HepG2 (cell line): ENCODE data around the gene PXDC1. TPM values are rescaled to one million over a fixed set of nuclear protein-coding genes. Genes with fewer than 3 reads are reported as not detected.
A peak's percentile ranks its signal among the peaks of the same experiment; 100 is the strongest.

Source experiments
- CBX2 ChIP-seq, 2 experiments: fragments of 200-600 bp in 1 of 2; sonication (generic); formaldehyde crosslinking in 1 of 2; IDR thresholded peaks; 2 replicates each; pipeline versions ENCODE4 v1.7.0 to v1.8.1; 2018 to 2022; ENCODE audit warnings: low read depth in 2 of 2, low read length in 1 of 2, mild to moderate bottlenecking in 1 of 2, missing genetic modification reagents in 1 of 2
- HMG20A ChIP-seq: IDR thresholded peaks from 2 replicates; pipeline ENCODE4 v1.6.1; 2016; ENCODE audit warnings: borderline replicate concordance
- TBX3 ChIP-seq: fragments of 450-650 bp; IDR thresholded peaks from 2 replicates; pipeline ENCODE4 v1.6.1; 2017; ENCODE audit warnings: antibody characterized with exemption, mild to moderate bottlenecking, inconsistent platforms, borderline replicate concordance
- ZNF160 ChIP-seq: sonication (generic); formaldehyde crosslinking; IDR thresholded peaks from 2 replicates; pipeline ENCODE4 v1.8.0; 2022; ENCODE audit warnings: mild to moderate bottlenecking, inconsistent platforms, missing genetic modification reagents
- ZNF451 ChIP-seq: sonication (generic); formaldehyde crosslinking; IDR thresholded peaks from 2 replicates; pipeline ENCODE4 v1.5.0; 2020; ENCODE audit warnings: mild to moderate bottlenecking, missing genetic modification reagents
- ZNF878 ChIP-seq: sonication (generic); formaldehyde crosslinking; IDR thresholded peaks from 2 replicates; pipeline ENCODE4 v1.8.1; 2023; ENCODE audit warnings: mild to moderate bottlenecking, missing genetic modification reagents, moderate library complexity
- polyA plus RNA-seq, 8 experiments: library from polyadenylated mRNA; depleted of rRNA in 3 of 8; stranded (reverse) in 7 of 8; unstranded in 1 of 8; fragments of >200 nt; fragmentation: Illumina TruSeq in 4 of 8; extraction: Trizol in 4 of 8; gene quantifications; 2 replicates each; pipeline versions ENCODE4 v1.2.1 to v1.2.3, GENCODE V29; 2011 to 2016; ENCODE audit warnings: low read depth in 4 of 8, missing spikeins in 1 of 8, mixed read lengths in 1 of 8; ENCODE audit not compliant: insufficient read depth in 1 of 8
- total RNA-seq, 5 experiments: library from RNA; depleted of rRNA; stranded (reverse); fragments of >200 nt; fragmentation: Illumina TruSeq; extraction: Trizol; gene quantifications; 2 replicates each; pipeline ENCODE4 v1.2.3, GENCODE V29; 2016; ENCODE audit warnings: low read depth in 1 of 5
- TF ChIP-seq, protein P1 (sequence below): fragments of 450-650 bp; IDR thresholded peaks from 2 replicates; pipeline ENCODE4 v1.6.1; 2017
- TF ChIP-seq, protein P2 (sequence below): sonication (generic); formaldehyde crosslinking; IDR thresholded peaks from 2 replicates; pipeline ENCODE4 v1.4.0; 2020; ENCODE audit warnings: low read depth, missing genetic modification reagents
- TF ChIP-seq, protein P3 (sequence below): IDR thresholded peaks from 2 replicates; pipeline ENCODE4 v1.6.1; 2016; ENCODE audit warnings: control low read depth
- TF ChIP-seq, protein P4 (sequence below): sonication (generic); formaldehyde crosslinking; IDR thresholded peaks from 2 replicates; pipeline ENCODE4 v1.4.0; 2020; ENCODE audit warnings: missing genetic modification reagents, borderline replicate concordance
- TF ChIP-seq, protein P5 (sequence below): sonication (generic); formaldehyde crosslinking; IDR thresholded peaks from 2 replicates; pipeline ENCODE4 v1.9.0; 2022; ENCODE audit warnings: low read depth, missing genetic modification reagents

The PXDC1 gene
- total and polyA plus RNA-seq, 2 of the 13 experiments (the other 11 are each of a cell fraction or from before 2014, with no cell fraction given), result 32.4 to 34.7 TPM

DNA sequence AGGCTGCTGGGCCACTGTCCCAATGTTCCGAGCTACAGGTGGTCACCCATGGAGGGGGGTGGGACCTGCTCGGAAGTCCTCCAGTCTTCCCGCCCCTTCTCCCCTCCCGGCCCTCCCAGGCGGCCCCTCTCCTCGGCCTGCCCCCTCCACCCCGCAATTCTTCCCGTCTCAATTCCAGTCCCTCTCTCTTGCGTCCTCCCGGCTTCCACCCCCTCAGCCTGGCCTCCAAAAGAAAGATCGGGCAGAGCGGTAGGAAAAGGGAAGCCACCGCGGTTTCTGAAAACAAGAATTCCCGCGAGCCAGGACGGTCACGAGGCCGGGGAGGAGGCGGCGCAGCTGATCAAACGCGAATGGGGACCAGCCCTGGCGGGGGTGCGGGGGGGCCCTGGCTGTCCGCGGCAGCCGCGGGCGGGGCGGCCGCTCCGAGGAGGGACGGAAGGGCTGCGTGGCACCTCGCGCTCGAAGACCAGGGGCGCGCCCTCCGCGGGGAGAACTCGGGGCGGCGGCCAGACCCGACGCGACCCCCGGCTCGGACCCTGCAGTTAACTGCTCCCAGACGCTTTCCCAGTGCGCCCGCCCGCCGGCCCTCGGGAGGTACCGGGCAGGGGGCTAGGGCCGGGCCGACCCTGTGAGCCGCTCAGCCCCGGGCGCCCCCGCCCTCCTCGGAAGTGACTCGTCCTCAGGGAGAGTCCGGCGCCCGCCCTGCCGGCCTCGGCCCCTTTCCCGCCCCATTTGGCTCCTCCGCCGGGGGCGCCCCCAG lies 1.0 kb downstream of the PXDC1 start (continued):
- TF ChIP-seq ZNF451 (CRISPR knock-in tag) (no peak; the same call in none of the 2 replicates), ZNF160 (CRISPR knock-in tag) (no peak), HMG20A (CRISPR knock-in tag) (peak; percentile 18; the same call in 1 of the 2 replicates), CBX2 (IDR thresholded peaks at IDR 0.05; ENCODE audit: low read depth, low read length) (no peak), CBX2 (CRISPR knock-in tag; IDR thresholded peaks at IDR 0.05; ENCODE audit: low read depth) (0 out of 2 replicates have a peak, but pooled peaks have one; percentile 52), TBX3 (no peak), ZNF878 (CRISPR knock-in tag) (peak; percentile 76; the same call in 1 of the 2 replicates)
- TF ChIP-seq, protein P1, sequence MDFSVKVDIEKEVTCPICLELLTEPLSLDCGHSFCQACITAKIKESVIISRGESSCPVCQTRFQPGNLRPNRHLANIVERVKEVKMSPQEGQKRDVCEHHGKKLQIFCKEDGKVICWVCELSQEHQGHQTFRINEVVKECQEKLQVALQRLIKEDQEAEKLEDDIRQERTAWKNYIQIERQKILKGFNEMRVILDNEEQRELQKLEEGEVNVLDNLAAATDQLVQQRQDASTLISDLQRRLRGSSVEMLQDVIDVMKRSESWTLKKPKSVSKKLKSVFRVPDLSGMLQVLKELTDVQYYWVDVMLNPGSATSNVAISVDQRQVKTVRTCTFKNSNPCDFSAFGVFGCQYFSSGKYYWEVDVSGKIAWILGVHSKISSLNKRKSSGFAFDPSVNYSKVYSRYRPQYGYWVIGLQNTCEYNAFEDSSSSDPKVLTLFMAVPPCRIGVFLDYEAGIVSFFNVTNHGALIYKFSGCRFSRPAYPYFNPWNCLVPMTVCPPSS, result no peak
- TF ChIP-seq, protein P2, sequence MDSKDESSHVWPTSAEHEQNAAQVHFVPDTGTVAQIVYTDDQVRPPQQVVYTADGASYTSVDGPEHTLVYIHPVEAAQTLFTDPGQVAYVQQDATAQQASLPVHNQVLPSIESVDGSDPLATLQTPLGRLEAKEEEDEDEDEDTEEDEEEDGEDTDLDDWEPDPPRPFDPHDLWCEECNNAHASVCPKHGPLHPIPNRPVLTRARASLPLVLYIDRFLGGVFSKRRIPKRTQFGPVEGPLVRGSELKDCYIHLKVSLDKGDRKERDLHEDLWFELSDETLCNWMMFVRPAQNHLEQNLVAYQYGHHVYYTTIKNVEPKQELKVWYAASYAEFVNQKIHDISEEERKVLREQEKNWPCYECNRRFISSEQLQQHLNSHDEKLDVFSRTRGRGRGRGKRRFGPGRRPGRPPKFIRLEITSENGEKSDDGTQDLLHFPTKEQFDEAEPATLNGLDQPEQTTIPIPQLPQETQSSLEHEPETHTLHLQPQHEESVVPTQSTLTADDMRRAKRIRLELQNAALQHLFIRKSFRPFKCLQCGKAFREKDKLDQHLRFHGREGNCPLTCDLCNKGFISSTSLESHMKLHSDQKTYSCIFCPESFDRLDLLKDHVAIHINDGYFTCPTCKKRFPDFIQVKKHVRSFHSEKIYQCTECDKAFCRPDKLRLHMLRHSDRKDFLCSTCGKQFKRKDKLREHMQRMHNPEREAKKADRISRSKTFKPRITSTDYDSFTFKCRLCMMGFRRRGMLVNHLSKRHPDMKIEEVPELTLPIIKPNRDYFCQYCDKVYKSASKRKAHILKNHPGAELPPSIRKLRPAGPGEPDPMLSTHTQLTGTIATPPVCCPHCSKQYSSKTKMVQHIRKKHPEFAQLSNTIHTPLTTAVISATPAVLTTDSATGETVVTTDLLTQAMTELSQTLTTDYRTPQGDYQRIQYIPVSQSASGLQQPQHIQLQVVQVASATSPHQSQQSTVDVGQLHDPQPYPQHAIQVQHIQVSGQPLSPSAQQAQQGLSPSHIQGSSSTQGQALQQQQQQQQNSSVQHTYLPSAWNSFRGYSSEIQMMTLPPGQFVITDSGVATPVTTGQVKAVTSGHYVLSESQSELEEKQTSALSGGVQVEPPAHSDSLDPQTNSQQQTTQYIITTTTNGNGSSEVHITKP (CRISPR knock-in tag), result no peak
- TF ChIP-seq, protein P3, sequence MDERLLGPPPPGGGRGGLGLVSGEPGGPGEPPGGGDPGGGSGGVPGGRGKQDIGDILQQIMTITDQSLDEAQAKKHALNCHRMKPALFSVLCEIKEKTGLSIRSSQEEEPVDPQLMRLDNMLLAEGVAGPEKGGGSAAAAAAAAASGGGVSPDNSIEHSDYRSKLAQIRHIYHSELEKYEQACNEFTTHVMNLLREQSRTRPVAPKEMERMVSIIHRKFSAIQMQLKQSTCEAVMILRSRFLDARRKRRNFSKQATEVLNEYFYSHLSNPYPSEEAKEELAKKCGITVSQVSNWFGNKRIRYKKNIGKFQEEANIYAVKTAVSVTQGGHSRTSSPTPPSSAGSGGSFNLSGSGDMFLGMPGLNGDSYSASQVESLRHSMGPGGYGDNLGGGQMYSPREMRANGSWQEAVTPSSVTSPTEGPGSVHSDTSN (CRISPR knock-in tag), result no peak
- TF ChIP-seq, protein P4, sequence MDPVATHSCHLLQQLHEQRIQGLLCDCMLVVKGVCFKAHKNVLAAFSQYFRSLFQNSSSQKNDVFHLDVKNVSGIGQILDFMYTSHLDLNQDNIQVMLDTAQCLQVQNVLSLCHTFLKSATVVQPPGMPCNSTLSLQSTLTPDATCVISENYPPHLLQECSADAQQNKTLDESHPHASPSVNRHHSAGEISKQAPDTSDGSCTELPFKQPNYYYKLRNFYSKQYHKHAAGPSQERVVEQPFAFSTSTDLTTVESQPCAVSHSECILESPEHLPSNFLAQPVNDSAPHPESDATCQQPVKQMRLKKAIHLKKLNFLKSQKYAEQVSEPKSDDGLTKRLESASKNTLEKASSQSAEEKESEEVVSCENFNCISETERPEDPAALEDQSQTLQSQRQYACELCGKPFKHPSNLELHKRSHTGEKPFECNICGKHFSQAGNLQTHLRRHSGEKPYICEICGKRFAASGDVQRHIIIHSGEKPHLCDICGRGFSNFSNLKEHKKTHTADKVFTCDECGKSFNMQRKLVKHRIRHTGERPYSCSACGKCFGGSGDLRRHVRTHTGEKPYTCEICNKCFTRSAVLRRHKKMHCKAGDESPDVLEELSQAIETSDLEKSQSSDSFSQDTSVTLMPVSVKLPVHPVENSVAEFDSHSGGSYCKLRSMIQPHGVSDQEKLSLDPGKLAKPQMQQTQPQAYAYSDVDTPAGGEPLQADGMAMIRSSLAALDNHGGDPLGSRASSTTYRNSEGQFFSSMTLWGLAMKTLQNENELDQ, result no peak
- TF ChIP-seq, protein P5, sequence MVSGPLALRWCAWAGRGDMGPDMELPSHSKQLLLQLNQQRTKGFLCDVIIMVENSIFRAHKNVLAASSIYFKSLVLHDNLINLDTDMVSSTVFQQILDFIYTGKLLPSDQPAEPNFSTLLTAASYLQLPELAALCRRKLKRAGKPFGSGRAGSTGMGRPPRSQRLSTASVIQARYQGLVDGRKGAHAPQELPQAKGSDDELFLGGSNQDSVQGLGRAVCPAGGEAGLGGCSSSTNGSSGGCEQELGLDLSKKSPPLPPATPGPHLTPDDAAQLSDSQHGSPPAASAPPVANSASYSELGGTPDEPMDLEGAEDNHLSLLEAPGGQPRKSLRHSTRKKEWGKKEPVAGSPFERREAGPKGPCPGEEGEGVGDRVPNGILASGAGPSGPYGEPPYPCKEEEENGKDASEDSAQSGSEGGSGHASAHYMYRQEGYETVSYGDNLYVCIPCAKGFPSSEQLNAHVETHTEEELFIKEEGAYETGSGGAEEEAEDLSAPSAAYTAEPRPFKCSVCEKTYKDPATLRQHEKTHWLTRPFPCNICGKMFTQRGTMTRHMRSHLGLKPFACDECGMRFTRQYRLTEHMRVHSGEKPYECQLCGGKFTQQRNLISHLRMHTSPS (CRISPR knock-in tag), result no peak
